GM19328 (cell line): ENCODE measurements around the gene PXT1.
"Not testable (repeated sequence)": the region's sequence is repeated elsewhere in the genome, so short reads cannot be mapped to it uniquely, and the experiment has no call there.

Experiments
- ATAC-seq: cut with Tn5 transposase; IDR thresholded peaks from one replicate; pipeline ENCODE4 v1.9.1; 2021; ENCODE audit warnings: mild to moderate bottlenecking, moderate library complexity; ENCODE audit not compliant: unreplicated experiment

Gene PXT1

DNA sequence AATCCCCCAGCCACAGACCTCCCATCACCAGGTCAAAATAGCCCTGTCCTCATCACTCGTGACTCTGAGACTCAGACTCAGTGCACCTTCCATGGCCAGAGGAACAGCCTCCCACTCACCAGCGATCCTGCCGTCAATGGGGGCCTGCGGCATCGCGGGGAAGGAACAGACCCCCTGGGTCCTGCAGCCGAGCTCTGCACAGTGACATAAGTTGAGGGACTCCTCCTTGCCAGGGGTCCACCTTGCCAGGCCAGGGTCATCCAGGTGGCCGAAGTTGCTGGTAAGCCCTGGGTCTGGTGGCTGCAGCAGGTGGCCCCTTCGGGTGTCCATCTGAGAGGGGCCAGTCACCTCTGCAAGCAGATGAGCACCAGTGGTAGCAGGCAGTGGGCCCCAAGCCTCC, 71.4 kb downstream of the PXT1 start:
- ATAC-seq, result no peak

DNA sequence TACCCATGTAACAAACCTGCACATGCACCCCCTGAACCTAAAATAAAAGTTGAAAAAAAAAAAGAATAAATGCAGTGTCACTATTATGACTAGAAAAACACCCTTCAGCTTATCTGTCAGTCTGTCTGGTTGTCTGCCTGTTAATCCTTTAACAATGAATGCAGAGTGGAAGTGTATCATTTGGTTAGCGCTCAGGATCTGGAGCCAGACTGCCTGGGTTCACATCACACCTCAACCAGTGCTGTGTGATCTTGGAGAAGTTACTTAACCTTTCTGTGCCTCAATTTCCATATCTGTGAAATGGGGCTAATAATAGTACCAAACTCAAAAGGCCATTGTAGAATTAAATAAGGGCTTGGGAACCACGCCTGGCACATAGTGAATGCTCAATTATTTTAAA, 72.0 kb downstream of the PXT1 start:
- ATAC-seq, result no peak

DNA sequence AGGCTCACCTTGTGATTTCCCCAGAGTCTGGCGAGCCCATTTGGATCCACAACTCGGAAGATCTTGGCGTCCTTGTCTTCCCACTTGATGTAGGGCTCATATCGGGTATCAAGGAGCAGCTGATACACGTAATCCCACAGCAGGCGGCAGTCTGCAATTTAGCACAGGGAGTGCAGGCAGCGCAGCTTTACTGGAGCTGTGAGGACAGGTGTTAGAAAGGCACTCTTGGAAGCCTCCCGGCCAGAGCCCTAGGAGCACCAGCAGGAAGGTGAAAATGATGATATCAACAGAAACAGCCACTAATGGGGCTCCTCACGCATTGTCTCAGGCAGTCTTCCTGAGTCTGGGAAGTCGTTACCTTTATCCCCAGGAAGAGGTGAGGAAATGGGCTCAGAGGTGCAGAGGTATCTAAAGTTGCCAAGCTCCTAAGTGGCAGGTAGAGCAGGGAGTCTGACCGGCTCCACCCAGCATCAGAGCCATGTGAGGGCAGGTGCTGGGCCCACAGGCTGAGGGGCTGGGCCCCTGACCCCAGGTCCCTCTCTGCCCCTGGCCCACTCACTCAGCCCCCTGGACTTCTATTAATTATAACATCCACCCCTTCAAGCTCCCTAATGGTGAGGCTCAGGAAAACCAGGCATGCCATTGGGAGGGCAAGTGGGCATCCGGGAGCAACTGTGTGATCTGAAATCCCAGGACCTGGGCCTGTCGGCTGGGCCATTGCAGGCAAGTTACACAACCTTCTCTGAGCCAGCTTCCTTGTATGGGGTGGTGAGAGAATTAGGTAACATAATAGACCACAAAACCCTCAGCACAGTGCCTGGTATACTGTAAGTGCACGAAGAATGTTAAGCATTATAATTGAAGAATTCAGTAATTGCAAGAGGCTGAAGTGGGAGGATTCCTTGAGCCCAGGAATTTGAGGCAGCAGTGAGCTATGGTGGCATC, 73.5 kb downstream of the PXT1 start:
- ATAC-seq, result no peak

DNA sequence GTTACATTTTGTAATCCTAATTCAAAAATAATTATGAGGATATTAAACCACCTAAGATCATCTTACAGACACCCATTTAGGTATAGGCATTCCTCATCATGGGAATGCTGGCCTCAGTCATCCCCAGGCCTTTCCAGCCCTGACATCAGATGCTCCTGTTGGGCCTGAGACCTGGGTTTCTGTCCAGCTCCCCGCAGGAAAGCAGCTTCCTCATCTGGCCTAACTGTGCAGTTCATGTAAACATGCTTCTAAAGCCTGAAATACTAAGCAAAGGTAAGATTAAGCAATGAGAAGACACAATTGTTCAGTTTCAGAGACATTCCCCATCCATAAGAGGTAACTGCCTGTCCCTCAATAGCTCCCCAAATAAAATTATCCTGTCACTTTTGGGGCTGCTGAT, 74.2 kb downstream of the PXT1 start:
- no peak for ATAC-seq

DNA sequence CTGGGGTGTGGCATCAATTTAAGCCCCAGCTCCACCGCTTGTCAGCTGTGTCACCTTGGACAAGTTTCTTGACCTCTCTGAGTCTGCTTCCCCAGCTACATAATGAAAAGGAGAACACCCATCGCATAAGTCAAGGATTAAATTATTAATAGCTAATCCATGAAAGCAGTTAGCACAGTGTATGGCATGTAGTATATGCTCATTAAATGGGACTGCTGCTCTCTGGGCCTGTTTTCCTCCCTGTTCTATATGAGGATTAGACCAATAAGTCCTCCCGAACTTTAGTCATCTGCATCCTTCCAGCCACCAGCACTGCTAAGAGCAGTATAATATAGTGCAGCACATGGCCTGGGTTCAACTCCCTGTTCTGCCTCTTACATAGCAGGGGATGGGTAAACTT, 74.9 kb downstream of the PXT1 start:
- no peak for ATAC-seq

DNA sequence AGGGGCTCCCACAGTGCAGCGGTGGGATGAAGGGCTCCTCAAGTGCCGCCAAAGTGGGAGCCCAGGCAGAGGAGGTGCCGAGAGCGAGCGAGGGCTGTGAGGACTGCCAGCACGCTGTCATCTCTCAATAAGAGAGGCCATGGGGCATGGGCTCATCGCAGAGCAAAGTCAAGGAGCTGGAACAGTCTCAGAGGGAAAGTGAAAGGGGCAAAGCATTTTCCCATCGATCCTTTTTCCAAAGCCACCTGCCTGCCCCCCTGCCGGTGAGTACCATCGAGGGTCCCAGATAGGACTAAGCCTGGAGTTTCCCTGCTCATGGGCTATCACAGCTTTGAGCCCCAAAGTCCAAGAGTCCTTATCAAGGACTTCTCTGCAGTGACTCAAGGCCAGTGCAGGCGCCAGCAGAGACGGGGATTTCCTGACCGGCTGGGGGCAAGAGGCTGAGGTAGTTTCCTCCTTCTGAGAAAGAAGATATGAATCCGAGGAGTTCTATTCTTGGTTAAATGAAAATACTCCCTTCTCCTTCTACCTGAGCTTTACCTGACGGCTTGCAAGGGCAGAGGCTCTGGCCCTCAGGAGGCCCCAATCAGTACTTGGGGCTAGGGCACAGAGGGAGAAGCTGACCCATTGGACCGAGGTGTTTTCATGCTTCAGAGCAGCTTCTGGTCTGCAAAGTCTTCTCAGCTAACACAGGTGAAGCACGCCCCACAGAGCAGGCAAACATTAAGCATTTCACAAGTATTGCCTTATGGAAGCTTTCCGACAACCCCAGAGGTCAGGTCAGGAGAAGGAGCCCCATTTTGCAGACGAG, 77.8 kb downstream of the PXT1 start:
- ATAC-seq, result no peak

DNA sequence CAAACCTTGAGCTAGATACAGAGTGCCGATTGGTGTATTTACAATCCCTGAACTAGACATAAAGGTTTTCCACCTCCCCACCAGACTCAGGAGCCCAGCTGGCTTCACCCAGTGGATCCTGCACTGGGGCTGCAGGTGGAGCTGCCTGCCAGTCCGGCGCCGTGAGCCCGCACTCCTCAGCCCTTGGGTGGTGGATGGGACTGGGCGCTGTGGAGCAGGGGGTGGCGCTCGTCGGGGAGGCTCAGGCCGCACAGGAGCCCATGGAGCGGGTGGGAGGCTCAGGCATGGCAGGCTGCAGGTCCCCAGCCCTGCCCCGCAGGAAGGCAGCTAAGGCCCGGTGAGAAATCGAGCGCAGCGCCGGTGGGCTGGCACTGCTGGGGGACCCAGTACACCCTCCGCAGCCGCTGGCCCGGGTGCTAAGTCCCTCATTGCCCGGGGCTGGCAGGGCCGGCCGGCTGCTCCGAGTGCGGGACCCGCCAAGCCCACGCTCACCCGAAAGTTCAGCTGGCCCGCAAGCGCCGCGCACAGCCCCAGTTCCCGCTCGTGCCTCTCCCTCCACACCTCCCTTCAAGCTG, 78.5 kb downstream of the PXT1 start:
- not testable (repeated sequence) for ATAC-seq

DNA sequence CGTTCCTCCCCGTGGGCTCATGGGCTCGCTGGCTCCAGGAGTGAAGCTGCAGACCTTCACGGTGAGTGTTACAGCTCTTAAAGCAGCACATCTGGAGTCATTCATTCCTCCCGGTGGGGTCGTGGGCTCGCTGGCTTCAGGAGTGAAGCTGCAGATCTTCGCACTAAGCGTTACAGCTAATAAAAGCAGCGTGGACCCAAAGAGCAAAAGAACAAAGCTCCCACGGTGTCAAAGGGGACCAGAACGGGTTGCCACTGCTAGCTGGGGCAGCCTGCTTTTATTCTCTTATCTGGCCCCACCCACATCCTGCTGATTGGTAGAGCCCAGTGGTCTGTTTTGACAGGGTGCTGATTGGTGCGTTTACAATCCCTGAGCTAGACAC, 79.3 kb downstream of the PXT1 start:
- not testable (repeated sequence) for ATAC-seq

DNA sequence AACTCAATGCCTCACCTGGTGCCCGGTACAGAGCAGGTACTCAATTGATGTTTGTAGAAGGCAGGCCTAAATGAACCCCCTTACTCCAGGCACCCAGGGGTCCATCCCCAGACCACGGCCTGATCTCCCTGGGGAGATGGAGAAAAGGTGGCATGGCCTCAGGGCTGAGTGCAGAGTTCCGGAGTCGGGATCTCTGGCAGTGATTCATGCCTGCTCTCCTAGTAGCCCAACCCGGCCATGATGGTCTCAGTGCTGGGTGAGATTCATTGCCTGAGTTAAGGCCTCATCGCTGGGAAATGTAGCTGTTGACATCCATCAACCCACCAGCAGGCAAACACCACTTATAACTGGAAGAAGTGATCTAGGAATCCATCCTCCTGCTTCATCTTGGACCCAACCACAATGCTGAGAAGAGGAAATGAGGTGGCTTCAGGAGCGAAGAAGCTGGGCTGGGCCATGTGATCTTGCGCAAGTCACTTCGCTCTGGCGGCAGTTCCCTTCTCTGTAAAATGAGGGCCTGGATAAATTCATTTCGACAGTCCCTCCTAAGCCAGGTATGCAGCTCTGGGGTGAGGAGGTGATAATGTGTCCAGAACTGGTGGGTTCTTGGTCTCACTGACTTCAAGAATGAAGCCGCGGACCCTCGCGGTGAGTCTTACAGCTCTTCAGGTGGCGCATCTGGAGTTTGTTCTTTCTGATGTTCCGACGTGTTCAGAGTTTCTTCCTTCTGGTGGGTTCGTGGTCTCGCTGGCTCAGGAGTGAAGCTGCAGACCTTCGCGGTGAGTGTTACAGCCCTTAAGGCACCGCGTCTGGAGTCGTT, 79.9 kb downstream of the PXT1 start:
- no peak for ATAC-seq

DNA sequence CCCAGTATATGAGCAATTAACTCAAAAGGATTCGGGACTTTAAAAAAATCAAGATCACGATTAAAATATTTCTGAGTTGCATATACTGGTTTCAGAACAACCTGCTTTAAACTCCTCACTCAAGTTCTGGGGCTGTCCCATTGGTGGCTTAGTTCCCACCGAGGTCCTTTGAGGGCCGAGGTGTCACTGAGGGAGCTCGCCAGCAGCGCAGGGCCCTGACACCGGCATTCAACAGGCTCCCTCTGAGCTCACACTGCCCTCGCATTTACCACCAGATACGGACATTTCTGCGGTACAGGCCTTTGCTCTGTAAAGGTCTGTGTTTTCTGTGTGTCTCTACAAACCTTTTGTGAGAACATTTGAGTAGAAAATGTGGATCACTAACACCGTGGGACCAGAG, 81.6 kb downstream of the PXT1 start:
- no peak for ATAC-seq

DNA sequence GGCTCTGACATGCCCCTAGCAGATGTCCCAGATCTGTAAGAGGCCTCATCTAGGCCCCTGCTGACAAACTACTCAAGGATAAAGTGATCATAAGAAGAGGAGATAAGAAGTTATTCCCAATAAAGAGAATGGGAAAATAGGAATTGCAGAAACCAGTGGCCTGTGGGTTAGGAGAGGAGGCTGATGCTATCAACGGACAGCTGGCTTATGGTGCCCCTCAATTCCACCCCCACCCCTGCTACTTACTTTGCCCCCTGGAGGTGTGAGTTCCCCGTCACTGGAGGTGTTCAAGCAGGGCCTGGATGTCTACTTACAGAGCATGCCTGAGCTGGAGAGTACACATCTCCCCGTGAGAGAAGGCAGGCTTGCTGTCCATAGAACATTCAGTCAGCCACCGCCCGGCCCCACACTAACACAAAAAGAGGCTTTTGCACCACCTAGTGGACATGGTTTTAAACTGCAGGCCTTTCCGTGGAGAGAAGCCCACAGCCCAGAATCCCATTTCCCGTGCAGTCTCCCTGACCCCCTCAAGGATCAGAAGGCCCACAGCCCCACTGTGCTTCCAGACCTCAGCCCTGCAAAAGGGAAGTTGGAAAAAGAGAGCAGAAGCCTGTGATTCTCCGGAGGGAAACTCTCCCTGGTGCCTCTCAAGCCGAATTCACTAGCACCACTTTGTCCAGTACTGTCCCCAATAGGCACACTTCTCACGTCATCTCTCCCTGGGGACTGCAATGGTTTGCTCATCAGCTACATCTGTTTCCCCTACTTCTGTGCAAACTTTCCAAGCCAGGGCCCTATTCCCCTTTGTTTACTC, 82.2 kb downstream of the PXT1 start:
- ATAC-seq, result peak; percentile 45

DNA sequence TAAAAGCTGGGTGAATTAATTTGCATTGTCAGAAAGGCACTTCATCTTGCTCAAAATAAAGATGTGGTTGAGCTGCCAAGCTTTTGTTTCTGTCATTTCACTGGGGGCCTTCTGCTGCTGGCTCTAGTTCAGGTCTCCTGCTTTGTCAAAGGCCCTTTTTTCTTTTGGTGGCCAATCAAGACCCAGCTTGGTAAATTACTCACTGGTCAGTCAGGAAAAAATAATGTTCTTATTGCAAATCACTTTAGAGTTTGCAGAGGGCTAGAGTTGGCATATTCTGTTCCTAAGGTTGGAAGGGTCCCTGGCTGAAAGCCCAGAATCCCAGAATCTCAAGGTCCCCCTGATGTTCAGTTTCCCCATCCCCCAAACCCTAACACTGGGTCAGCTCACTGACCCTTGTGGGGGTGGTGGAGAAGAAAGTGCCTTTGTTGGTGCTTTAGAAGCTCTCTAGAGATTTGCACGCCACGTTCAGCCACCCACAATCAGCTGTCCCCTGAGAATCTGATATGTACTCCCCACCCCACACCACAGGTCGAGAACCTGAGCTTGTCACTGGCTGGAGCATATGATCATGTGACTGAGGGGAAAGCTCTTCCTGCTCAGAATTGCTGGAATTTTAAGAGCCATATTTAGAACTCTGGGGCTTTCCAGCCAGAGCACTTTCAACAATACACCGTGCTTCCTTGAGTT, 84.3 kb downstream of the PXT1 start:
- no peak for ATAC-seq

DNA sequence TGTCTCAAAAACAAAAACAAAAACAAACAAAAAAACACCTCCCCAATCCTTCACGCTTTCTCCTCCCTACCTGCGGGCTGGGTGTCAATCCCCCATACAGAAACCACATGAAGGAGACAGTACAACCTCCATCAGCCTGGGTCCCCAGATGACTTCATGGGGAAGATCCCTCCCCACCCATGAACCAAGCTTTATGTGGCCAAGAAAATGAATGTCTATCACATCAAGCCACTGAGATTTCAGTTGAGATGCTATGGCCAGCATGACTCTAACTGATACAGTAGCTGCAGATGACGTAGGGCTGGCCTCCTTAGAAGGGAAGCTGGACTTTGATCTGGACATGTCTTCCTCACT, 84.8 kb downstream of the PXT1 start:
- ATAC-seq, result no peak

DNA sequence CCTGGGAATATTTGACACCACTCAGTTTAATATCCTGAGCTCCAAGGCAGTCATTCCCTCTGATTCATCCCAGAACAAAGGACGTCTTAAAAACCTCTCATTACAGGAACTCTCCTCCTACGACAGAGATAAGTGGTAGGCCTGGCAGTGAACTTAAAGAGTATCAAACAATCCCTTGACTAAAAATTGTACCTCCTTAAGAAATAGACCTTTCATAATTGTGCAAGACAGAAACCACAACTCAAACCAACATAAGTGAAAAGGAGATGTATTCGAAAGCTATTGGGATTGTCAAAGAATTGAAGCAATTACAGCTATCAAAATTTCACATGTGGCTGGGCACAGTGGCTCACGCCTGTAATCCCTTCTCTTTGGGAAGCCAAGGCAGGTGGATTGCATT, 86.8 kb downstream of the PXT1 start:
- ATAC-seq, result no peak

DNA sequence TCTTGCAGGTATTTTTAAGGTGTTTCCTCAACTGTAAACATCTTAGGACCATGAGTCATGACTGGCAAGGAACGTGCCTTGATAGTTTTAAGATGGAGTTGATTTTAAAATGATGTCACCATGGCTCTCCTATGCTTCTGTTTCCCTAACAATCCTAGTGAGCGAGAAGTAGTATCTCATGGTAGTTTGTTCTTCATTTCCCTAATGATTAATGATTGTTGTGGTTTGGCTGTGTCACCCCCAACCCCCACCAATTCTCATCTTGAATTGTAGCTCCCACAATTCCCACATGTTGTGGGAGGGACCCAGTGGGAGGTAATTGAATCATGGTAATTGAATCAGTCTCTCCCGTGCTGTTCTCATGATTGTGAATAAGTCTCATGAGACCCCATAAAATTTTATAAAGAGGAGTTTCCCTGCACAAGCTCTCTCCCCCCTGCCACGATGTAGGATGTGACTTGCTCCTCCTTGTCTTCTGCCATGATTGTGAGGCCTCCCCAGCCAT, 89.2 kb downstream of the PXT1 start:
- ATAC-seq, result no peak

DNA sequence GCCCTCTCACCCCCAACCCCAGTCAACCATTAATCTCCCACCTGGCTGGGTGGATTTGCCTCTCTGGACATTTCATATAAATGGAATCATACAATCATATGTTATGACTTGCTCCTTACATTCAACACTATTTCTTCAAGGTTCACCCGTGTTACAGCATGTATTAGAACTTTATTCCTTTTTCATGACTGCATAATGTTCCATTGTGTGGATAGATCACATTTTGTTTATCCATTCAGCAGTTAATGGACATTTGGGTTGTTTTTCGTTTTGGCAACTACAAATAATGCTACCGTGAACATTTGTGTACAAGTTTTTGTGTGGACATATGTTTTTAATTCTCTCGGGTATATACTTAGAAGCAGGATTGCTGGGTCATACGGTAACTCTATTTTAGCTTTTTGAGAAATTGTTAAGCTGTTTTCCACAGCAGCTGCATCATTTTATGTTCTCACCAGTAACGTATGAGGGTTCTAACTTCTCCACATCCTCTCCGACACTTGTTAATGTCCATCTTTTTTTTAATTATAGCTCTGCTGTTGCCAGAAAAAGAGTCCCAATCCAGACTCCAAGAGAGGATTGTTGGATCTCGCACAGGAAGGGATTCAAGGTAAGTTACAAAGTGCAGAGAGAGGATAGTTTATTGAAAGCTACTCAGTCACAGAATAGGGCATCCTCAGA, 90.0 kb downstream of the PXT1 start:
- ATAC-seq, result no peak

DNA sequence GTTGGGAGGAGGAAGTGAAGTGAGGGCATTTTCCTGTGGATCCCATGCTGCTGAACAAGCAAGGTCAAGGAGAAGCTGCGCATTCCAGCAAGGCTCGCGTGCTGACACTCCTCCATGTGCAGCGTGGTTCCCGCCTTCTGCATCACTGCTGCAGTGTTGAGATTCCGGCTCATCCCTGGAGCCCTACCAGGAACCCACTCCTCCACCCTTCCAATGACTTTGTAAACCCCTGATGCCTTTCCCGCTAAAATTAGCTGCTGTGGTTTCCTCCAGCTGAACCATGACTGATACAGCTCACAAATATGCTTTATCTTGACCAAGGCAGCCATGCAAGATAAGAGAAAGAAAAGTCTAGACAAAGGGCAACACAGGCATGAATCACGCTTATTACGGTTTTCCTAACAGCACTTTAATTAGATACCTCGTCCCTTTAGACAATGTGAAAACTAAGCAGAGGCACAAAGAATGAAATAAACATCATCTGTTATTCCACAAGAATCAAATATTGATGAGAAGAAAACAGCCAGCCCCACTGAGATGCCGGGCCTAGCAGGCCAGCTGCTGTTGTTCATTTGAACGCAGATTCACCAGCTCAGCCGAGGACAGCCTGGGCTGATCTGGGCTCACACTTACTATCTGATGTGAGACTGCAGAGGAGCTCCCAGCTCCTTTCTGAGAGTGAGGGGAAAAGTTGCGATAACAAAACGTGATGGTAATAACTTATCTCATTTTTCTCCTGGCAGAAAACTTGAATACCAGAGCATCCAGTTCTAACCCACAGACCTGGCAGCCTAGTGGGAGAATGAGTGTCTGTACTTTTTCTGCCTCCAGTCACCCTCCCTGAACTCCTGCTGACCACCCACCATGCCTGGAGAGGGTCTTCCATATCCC, 91.7 kb downstream of the PXT1 start:
- ATAC-seq, result no peak

DNA sequence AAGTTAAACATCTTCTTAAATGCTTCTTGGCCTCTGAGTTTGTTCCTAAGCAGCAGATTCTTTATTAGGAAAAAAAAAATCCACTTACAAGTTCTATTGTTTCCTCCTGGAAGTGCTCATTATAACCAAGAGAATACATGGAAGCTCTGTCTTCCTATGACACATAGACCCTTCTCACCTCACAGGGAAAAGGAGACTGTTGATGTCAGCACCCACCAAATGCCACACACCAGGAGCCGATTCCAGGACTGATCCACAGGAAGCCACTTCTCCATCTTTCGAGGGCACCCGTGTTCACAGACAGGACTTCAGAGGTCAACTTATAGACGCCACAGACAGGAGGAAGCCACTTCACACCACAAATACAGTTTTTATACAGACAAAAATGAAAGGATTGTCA, 92.6 kb downstream of the PXT1 start:
- ATAC-seq, result no peak
